ENCODE measurements around the gene LAIR1.

Gene LAIR1

DNA sequence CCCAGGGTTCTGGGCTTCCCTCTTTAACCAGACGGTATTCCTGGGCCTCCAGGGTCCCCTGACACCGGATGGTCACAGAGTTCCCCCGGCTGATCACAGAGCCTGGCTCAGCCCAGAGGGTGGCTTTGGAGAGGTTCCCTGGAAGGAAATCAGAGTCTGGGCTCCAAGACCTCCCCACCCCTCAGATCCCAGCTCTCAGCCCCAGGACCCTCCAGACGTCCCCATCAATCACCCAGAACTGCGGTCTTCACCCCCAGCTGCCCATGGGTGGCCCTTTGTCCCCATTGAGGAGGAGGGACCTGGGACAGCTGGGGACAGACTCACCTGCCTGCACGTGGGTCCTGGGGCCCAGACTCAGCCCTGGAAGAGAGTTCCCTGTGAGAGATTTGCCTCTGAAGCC is 52.7 kb downstream of the LAIR1 start:
- TF ChIP-seq, protein P1, sequence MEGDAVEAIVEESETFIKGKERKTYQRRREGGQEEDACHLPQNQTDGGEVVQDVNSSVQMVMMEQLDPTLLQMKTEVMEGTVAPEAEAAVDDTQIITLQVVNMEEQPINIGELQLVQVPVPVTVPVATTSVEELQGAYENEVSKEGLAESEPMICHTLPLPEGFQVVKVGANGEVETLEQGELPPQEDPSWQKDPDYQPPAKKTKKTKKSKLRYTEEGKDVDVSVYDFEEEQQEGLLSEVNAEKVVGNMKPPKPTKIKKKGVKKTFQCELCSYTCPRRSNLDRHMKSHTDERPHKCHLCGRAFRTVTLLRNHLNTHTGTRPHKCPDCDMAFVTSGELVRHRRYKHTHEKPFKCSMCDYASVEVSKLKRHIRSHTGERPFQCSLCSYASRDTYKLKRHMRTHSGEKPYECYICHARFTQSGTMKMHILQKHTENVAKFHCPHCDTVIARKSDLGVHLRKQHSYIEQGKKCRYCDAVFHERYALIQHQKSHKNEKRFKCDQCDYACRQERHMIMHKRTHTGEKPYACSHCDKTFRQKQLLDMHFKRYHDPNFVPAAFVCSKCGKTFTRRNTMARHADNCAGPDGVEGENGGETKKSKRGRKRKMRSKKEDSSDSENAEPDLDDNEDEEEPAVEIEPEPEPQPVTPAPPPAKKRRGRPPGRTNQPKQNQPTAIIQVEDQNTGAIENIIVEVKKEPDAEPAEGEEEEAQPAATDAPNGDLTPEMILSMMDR (conservative IDR thresholded peaks at IDR 0.05) = no peak
- H3K27ac ChIP-seq = no peak overlapping the region

GRCh38 chr19:54311486-54311885 is 53.2 kb downstream of the LAIR1 start:
- TF ChIP-seq, protein P1 (conservative IDR thresholded peaks at IDR 0.05) = no peak
- no peak overlapping the region for H3K27ac ChIP-seq

GRCh38 chr19:54310543-54310942 is 54.2 kb downstream of the LAIR1 start:
- no peak overlapping the region for H3K27ac ChIP-seq
- TF ChIP-seq, protein P1 (conservative IDR thresholded peaks at IDR 0.05) = no peak

DNA sequence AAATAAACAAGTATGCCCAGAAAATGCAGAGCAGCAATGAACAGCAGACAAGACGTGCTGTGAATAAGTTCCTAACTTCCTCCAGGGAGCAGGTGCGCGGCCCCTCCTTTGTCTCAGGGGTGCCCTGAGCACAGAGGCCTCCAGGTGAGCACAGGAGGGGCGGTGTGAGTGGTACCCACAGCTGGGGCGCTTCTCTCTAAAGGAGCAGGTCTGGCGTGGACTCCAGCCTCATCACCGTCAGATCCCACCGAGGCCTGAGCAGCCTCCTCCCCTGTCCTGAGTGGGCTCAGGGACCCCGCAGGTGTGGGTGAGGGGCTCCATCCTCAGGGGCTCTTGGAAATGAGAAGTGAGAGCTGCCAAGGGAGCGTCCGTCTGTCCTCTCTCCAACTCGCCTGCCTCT is 54.9 kb downstream of the LAIR1 start:
- no peak overlapping the region for H3K27ac ChIP-seq
- TF ChIP-seq, protein P1 (conservative IDR thresholded peaks at IDR 0.05) = no peak

GRCh38 chr19:54307389-54308020 is 57.2 kb downstream of the LAIR1 start:
- TF ChIP-seq, protein P1 (conservative IDR thresholded peaks at IDR 0.05) = no peak
- no peak overlapping the region for H3K27ac ChIP-seq

GRCh38 chr19:54305141-54305540 is 59.6 kb downstream of the LAIR1 start:
- no peak overlapping the region for H3K27ac ChIP-seq
- TF ChIP-seq, protein P1 (conservative IDR thresholded peaks at IDR 0.05) = no peak

GRCh38 chr19:54302257-54302656 is 62.5 kb downstream of the LAIR1 start:
- TF ChIP-seq, protein P1 (conservative IDR thresholded peaks at IDR 0.05) = no peak
- H3K27ac ChIP-seq = no peak overlapping the region

Measured in VCaP (cell line).